GM18868 (cell line): Measurements from ENCODE around the gene BLMH.

Source experiments
- ATAC-seq: cut with Tn5 transposase; IDR thresholded peaks from one replicate; pipeline ENCODE4 v1.9.1; 2021; ENCODE audit warnings: mild to moderate bottlenecking, moderate library complexity; ENCODE audit not compliant: unreplicated experiment

Gene BLMH

GRCh38 chr17:30309591-30309990 is 17.8 kb upstream of the BLMH start:
- ATAC-seq: no peak

DNA sequence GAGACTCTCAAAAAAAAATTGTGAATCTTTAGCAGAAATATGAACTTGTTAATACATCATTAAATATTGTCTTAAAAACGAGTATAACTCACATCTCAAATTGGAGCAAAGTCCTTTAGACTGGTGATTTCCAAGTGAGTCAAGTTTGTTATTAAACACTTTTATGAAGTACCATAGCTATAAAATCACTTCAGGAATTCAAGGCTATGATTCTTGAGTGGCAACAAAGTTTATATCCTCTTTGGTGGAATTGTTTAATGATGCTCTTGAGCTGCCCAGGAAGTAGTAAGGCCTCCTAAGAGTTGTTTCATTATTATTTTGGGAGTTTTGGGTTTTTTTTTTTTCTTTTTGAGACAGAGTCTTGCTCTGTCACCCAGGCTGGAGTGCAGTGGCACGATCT is 16.7 kb upstream of the BLMH start:
- no peak for ATAC-seq

GRCh38 chr17:30304778-30305177 is 13.0 kb upstream of the BLMH start:
- ATAC-seq: no peak

DNA sequence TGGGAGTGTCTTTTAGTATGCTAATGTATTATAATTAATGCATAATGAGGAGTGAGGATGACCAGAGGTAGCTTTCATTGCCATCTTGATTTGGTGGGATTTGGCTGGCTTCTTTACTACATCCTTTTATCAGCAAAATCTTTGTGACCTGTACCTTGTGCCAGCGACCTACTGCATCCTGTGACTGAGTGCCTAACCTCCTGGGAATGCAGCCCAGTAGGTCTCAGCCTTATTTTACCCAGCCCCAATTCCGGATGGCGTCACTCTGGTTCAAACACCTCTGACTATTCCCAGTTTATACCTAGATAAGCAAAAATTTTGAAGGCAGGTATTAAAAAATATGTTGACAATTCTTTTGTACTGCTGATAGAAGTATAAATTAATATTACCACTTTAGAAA is 10.5 kb upstream of the BLMH start:
- ATAC-seq: no peak

- ATAC-seq: no peak
These were observed 9.1 kb upstream of the BLMH start for GRCh38 chr17:30300818-30301217.

- ATAC-seq: no peak
These were observed 7.3 kb upstream of the BLMH start for GRCh38 chr17:30299000-30299399.

DNA sequence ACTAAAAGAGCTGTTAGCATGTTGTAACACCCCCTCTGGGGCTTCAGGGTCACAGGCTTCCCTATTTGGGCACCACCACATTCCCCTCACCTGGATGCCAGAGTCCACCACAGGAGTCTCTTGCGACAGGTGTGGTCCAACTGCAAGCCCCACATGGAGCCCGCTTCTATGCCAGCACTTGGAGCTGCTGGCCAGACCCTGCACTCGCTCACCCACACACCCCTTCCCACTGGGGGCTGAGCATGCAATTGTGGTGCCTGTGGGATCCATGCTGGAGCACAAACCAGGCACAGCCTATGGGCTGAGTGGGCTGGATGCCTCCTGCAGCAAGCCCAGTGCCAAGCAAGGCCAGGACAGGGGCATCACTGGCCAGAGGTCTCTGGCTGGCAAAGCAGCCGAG is 6.0 kb upstream of the BLMH start:
- ATAC-seq: no peak

GRCh38 chr17:30296499-30297080 is 4.8 kb upstream of the BLMH start:
- ATAC-seq: no peak

DNA sequence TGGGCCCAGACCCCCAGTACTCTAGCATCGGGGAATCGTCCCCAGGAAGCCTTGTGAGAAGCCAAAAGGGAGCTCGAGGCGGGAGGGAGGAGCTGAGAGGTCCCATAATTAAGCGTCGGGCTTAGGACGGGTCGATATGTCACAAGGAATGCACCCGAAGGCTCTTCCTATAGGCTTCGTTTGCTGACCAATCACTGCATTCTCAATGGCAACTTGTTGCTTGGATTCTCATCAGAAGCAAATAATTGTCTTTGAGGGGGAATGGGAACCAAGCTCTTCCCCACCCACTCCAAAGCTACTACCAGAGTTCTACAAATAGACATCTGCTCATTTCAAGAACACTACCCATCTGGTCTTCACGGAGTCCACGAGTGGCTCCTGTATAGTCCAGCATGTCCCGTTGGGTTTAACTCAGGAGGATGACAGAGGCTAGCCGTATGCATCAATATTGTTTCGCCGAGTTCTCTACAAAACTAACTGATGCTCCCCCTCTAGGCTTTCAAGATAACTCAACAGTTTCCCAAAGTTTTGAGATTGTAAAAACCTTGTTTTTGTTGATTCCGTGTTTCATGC is 628 bp upstream of the BLMH start:
- peak; percentile 21 for ATAC-seq

- ATAC-seq: peak; percentile 27
These were observed 825 bp downstream of the BLMH start for GRCh38 chr17:30290696-30291542.

GRCh38 chr17:30290077-30290476 is 1.7 kb downstream of the BLMH start:
- ATAC-seq: no peak

DNA sequence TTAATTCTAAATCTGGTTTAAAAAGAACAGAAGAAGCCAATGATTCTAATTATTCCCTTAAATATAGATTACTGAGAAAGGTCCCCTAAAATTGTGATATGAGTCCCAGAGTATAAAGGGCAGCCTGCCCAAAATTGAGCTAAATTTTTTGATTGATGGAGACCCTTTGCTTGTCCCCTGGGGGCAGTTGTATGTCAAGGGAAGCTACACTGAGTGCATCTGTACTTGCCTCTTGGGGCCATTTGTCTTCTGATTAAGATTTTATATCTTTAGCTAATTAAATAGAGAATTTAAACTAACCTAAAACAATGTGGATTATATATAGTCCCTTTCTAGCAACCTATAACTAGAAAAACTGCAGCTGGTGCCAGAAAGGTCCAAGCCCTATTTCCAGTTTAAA is 12.6 kb downstream of the BLMH start:
- no peak for ATAC-seq

DNA sequence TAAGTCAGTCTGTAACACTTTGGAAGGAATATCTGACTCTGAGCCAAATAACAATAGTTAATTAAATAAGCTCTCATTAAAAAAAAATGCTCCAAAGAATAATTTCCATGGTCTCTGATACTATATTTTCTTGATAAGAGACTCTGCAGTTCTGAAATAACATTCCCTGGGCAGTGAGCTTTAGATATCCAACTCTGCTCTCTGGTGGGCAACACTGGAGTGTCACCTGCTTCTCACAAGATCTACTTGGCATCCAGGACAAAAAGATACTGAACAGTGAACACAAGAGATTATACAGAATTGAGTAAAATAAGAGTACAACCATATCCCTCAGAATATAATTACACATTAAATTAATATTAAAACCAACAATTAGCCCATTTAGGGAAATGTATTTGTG is 13.7 kb downstream of the BLMH start:
- ATAC-seq: no peak

DNA sequence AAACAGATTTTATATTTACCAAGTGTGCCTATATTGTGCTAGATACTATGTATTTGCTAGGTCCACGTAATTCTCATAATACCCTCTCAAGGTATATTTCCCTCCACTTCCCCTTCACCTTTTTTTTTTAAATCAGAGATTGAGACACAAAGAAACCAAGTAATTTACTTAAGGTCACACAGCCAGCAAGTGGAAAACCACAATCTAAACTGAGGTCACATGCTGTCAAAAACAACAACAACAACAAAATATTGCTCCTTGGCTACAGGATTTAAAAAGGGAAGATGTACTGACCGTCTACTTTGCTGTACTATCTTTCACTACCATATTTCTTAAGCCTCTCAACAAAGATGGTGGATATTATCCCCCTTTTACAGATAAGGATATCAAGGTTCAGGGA is 15.8 kb downstream of the BLMH start:
- ATAC-seq: no peak

DNA sequence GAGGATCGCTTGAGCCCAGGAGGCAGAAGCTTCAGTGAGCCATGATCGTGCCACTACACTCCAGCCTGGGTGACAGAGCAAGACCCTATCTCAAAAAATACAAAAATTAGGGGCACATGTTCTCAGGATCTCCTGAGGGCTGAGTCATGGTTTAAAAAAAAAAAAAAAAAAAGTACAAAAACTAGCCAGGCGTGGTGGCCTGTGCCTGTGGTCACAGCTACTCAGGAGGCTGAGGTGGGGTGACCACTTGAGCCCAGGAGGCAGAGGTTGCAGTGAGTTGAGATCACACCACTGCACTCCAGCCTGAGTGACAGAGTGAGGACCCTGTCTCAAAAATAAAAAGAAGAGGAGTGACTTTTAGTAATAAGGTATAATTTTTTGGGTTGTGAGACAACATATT is 16.9 kb downstream of the BLMH start:
- ATAC-seq: no peak

- ATAC-seq: no peak
These were observed 18.4 kb downstream of the BLMH start for GRCh38 chr17:30273373-30273772.

DNA sequence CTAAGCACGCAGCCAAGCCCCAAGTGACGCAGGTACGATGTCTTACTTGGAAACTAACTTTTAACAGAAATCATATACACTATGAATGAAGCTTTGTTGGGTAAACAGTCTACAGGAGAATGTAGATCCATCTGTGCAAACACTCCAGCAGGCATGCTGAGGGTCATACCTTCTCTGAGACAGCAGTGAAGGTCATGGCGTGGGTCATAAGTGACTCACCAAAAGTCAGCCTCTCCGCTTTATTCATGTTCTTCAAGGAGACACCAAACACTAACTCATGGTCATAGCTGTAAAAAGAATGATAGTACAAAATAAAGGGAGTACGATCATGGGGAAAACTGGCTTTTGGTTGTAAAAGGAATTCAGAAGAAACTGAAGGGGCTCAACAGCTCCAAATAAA is 20.6 kb downstream of the BLMH start:
- ATAC-seq: no peak

- no peak for ATAC-seq
These were observed 24.1 kb downstream of the BLMH start for GRCh38 chr17:30267625-30268024.

GRCh38 chr17:30263552-30264333 is 28.0 kb downstream of the BLMH start:
- ATAC-seq: no peak

- ATAC-seq: no peak
These were observed 34.8 kb downstream of the BLMH start for GRCh38 chr17:30256756-30257506.

DNA sequence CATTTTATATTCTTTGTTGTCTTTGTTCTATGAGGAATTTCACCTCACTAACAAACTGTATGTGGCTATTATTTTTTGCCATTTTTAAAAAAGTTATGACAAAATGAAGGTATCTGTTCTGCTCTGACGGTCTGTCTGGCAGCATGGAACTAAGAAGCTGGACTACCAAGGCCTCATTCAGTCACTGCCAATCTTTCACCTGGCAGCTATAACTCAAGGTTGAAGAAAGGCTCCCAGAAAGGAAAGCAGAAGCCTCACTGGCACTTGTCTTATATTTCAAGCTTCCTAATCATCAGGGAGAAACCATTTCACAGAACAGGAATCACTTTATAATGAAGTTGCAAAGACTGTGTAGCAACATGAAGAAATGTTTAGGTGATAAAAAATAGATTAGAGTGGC is 37.6 kb downstream of the BLMH start:
- ATAC-seq: no peak
